GF-D8 (cell line): ENCODE measurements around the gene AAR2.

Experiments used
- DNase-seq: peaks from one replicate; lab custom pipeline; 2025; lab: John Stamatoyannopoulos, UW

The AAR2 gene

DNA sequence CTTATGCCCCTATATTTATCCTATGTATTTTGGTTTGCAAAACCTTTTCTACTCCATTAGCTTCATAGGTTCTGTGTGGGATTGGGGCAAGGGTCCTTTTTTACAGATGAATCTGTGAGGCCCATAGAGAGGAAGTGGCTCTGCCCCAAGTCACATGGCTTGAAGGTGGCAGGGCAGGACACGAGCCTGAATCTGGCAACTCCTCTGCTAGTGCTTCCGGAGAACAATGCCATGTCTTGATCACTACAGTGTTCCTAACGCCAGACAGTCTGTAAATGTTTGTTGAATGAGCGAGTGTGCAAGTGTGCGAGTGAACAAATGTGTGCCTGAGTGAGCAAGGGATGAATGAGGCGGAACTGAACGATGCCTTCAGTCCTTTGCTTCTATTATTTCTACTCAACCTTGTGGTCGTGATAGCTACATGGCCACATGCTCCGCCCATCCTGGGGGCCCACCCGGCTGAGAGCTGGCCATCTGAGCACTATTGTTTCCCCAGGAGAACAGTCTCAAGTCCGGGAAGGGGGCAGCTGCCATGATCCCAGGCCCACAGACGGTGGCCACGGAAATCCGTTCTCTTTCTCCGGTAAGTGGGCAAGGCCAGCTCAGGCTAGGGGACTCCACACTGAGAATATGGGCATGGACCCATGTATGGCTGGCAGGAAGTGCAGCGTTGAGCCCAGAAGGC is 17.8 kb upstream of the AAR2 start:
- no peak for DNase-seq

DNA sequence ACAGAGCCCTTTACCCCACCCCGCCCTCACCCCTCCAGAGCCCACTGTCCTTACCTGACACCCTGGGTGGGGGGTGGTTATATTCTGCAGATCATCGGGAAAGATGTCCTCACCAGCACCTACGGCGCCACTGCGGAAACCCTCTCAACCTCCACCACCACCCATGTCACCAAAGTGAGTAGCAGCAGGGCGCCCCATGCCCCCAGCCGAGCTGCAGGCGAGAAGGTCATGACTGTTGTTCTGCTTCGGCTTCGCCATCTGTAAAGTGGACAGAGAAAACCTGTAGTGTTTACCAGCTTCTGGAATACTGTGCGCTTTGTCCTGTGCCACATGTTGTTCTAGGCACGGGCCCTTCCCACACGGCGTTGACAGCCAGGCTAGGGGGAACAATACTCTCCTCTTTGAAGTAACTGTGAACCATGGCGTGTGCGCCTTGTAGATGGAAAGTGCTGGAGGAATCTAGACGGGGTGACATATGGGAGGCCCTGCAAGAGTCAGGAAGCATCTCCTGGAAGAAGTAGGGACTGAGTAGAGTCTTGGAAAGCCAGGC is 16.5 kb upstream of the AAR2 start:
- no peak for DNase-seq

DNA sequence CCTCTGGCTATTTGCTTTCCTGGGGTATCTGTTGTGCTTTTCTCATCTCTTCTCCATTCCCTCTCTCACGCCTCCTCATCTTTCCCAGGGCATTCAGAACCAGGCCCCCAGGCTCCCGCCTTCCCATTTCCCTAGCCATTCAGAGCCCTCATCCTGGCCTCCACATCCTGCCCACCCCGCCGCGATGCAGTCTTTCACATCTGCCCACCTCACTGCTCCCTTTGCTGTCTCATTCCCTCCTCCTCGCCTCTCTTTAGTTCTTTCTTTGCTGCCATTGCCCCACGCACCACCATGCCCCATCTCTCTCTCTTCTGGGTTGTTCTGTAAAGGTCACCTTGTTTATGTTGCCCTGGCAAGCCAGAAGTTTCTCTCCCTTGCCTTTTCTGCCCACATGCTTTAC is 10.6 kb upstream of the AAR2 start:
- DNase-seq, result no peak

DNA sequence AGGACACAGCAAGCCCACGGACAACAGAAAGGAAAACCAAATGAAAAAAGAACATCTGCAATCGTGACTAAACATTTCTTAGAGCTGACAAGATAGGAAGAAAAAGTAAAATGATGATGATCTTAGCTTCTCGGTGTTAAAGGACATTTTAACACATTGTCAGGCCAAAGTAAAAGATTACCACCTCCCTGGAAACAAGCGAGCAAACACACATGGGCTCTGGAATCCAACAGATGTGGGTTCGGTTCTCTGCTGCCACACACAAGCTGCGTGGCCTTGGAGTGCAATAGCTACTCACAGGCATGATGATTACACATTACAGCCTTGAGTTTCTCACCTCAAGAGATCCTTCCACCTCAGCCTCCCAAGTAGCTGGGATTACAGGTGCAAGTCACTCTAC is 7.5 kb upstream of the AAR2 start:
- DNase-seq, result no peak

DNA sequence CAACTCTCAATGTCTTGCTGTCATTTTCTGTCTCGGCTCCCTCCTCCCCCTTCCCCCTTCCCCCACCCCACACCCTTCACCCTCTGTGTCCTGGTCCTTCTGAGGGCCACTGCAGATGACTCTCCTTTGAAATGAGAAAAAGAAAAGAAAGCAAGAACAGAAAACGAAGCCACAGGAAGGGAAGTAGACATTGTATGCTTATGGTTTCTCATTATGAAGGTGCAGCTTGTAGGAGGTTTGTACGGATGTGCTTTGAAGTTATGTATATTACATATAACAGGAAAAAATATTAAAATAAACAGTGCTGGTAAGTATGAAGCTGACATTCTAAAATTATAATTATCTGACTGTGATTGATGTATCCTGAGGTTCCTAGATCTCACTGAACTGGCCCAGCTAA is 6.3 kb upstream of the AAR2 start:
- no peak for DNase-seq

DNA sequence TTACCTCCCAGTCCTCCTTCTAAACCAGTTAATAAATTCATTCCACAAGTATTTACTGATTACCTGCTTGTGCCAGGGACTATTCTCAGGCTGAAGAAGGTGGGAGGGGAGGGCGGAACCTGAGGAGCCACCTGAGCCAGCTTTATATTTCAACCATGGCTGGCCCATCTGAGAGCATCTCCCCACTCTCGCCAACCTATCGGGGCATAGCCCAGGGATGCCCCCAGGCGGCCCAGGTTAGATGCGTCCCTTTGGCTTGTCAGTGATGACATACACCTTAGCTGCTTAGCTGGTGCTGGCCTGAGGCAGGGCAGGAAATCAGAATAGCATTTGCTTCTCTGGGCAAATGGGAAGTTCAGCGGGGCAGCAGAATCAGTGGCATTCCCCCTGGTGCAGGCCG is 4.9 kb upstream of the AAR2 start:
- DNase-seq, result no peak

DNA sequence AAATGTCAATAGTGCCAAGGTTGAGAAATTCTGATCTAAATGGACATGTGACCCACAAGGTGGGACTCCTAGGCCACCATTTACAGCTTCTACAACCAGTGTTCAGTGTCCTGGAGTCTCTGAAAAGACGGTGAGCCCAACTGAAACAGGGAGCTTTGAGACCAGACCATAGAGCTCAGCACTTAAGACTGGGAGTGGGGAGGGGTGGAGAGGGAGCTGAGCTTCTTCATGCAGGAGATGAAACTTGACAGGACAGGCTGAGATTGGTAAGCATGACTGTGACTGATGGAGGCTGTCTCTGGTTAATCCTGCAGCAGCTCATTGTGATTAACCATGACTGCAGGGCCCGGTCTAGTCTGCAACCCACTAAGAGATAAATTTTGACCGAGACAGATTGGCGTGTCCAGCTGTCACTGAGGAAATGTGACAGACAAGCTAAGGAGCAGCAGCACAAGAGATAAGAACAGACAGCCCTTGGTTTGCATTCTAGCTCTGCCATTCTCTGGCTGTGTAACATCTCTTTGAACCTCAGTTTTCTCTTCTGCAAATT is 1.4 kb upstream of the AAR2 start:
- DNase-seq, result no peak

DNA sequence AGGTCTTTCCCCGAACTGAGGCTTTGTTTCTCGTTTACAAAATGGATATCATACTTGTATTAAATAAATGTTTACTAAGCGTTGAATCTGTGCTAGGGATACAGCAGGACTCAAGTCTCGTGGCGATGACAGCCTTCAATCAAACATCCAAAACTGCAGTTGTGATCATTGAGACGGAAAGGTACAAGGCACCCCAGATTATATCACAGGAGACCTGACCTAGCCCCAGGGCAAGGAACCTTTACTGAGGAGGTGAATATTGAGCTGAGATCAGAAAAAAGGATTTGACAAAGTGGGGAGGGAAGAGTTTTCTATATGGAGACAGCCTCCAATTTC is 476 bp downstream of the AAR2 start:
- no peak for DNase-seq

DNA sequence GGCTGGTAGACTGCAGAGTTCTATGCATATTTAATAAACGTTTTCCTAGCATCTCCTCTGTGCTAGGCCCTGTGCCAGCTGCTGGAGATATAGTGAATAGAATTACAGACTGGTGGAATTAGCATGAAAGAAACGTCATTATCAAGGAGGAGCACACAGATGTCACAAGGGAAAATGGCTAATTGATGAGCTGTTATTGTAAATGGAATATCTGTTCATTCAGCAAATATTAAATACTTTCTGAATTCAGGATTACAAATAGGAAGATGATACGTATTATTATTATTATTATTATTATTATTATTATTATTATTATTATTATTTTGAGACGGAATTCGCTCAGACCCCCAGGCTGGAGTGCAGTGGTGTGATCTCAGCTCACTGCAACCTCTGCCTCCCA is 1.2 kb downstream of the AAR2 start:
- no peak for DNase-seq

DNA sequence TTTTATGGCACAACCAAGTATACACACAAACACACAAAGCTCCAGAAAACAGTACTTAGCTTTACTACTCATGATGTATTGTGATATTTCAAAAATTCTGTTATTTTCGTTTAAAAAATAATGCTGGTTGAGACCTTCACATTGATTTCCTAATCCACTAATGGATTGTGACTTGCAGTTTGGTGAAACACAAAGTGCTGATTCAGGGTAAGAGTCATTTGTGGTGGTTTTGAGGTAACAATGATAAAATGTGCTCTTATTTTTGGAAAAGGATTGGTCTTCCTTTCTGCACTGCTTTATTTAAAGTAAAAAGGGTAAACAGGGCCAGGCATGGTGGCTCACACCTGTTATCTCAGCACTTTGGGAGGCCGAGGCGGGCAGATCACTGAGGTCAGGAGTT is 1.9 kb downstream of the AAR2 start:
- no peak for DNase-seq

DNA sequence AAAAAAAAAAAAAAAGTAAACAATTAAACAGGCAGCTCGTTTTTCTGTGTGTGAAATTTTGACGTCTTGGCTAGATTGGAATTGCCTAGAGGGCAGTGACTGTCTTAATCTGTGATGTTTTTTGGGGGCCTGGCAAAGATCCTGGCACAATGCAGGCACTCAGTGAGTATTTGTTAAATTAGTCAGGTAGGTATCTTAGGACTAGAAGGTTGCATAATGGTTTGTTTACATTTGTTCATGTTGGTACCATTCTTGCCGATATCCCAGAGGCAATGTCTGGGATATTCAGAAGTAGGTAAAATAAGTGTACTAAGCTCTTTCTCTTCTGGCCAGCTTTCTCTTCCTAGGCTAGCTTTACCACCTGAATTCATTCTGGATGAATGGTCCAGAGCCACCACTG is 2.5 kb downstream of the AAR2 start:
- DNase-seq, result no peak

DNA sequence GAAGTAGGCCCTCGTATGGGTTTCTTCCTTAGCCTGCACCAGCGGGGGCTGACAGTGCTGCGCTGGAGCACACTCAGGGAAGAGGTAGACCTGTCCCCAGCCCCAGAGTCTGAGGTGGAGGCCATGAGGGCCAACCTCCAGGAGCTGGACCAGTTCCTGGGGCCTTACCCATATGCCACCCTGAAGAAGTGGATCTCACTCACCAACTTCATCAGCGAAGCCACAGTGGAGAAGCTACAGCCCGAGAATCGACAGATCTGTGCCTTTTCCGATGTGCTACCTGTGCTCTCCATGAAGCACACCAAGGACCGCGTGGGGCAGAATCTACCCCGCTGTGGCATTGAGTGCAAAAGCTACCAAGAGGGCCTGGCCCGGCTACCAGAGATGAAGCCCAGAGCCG is 3.8 kb downstream of the AAR2 start:
- no peak for DNase-seq

DNA sequence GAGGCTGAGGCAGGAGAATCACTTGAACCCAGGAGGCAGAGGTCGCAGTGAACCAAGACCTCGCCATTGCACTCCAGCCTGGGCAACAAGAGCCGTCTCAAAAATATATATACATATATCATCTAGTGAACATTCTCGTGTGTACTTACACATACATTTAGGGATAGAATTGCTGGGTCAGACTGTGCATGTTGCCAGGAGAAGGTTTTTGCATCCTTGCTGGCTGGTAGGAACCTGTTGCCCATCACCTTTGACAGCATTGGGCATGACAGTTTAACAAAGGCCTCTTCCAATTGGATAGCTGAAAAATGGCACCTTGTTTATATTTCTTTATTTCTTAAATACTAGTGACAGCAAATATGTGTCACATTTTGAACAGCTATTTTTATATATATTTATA is 5.4 kb downstream of the AAR2 start:
- no peak for DNase-seq

DNA sequence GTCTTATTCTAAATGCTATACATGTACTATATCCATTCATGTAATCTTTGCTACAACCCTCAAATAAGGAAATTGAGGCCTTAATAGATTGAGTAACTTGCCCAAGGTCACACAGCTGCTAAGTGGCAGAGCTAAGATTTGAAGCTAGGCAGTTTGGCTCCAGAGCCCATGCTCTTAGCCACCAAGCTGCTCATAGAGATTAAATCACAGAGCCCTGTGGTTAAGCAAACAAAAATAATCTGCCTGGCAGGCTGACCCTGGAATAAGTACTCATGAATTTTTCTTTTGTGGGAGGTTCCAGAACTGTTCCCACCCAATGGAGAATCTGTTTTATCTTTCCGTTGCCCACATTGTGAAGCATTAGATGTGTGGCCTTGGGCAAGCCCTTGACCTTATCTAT is 7.4 kb downstream of the AAR2 start:
- DNase-seq, result no peak

DNA sequence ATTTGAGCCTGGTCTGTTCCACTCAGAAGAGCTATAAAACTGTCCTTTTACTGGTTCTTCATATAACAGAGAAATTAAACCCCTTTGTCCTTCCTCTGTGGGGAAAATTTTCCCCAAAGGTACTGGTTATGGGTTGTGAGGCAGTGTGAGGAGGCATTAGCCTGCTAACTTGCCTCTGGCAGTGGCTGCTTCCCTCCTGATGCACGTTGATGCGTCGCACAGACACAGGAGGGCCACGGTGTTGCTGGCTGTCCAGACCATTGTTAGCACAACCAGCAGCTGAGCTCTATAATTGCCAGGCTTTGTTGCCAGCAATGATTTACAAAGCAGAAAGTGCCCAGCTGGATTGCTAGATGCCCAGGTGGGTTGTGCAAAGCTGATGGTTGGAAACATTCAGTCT is 10.1 kb downstream of the AAR2 start:
- no peak for DNase-seq

DNA sequence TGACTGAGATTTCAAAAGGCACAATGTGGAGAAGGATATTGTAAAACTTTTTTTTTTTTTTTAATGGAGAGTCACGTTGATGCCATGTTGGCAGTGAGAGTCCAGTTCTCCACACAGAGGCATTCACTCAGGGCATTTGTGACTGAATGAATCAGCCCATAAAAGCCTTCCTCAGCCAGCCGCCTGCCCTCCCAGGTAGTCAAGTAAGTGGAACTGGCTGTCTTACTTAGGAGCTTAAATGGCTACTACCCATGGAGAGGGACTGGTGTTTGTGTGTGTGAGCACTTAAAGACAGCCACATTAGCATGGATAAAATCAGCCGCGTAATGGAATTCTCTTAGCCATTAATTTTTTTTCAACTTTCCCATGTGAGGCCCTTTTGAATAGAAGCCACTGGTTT is 12.6 kb downstream of the AAR2 start:
- DNase-seq, result no peak

DNA sequence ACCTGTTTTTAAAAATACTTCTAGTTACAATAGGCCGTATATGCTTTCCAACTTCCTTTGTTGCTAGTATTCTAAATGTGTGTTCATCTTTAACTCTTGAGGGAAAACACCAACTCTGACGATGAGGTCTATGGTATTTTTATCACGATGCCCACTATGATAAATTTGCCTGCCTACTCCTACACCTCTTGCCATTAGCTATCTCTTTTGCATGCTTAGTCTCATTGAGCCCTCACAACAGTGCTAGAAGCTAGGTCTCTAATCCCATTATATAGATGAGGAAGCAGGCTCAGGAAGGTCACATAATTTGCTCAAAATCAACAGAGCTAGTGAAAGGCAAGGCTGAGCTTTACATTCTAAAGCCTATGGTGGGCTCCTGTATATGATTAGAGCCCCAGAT is 13.2 kb downstream of the AAR2 start:
- no peak for DNase-seq

DNA sequence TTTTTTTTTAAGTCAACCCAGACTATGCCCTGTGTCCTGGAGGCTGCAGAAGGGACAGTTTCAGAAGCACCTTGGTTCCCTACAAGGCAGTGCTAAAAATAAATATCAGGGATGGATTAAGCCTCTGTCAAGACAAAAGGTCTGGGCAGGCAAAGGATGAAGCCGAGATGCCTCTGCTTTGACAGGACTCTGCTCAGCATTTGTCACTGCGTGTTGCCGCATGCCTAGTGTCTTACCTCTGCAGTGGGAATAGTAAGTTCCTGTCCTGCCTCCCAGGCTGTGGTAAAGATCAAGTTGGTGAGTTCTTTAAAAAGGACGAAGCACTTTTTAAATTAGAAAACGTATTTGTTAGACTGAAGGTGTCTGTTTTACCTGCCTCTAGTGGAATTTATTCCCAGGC is 15.1 kb downstream of the AAR2 start:
- DNase-seq, result no peak

DNA sequence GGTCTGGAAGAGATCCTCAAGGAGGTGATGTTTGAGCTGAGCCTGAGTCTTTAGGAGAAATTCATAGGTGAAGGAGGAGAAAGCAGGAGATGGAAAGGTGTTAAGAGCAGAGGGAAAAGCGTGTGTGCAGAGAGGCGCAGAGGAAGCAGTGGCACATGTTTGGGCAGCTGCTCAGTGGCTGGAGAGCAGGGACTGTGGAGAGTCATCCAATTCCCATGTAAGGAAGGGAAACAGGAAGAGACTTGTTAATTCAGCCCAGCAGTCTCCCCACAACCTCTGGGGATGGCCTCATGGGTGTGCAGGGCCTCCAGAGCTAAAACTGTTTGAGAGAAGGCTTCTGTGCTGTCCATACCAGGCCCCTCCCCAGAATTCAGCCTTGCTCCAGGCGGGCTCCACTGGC is 16.2 kb downstream of the AAR2 start:
- DNase-seq, result no peak

DNA sequence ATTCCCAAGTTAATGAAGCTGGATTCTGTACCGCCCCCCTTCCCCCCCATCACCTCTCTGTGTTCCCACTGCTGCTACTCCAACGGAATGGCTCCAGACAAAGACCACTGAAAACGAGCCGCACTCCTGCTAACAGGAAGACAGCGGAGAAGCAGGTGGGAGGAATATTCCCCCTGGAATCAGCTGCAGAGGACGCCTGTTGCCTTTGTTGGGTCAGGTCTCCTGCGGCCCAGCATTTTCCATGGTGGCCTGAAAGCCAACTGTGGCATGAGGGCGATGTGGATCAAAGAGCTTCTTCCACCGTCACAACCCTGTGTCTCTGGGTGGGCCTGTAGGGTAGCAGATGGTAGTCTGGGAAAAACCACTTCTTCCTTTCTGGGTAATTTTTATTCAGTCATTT is 16.8 kb downstream of the AAR2 start:
- no peak for DNase-seq

DNA sequence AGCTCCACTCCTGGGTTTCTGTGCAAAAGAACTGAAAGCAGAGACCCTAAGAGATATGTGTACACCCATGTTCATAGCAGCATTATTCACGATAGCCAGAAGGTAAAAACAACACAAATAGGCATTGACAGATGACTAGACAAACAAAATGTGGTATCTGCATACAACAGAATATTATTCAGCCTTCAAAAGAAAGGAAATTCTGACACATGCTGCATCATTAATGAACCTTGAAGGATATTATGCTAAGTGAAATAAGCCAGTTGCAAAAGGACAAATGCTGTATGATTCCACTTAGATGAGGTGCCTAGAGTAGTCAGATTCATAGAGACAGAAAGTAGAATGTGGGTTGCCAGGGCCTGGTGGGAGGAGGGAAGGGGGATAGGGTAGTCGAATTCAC is 17.8 kb downstream of the AAR2 start:
- DNase-seq, result no peak

DNA sequence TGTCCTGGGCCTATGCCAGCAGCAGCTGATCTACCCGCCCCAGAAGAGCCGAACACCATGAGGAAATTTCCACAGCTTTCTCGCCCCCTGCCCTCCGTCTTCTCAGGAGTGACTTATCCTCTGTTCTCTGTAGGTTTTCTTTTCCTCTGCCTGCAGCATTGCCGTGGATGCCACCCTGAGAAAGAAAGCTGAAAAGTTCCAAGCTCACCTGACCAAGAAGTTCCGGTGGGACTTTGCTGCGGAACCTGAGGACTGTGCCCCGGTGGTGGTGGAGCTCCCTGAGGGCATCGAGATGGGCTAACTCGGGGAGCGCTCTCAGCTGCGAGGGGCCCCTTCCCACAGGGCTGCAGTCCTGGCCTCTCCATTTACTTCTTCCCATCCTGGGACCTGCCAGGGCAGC is 19.2 kb downstream of the AAR2 start:
- DNase-seq, result no peak

DNA sequence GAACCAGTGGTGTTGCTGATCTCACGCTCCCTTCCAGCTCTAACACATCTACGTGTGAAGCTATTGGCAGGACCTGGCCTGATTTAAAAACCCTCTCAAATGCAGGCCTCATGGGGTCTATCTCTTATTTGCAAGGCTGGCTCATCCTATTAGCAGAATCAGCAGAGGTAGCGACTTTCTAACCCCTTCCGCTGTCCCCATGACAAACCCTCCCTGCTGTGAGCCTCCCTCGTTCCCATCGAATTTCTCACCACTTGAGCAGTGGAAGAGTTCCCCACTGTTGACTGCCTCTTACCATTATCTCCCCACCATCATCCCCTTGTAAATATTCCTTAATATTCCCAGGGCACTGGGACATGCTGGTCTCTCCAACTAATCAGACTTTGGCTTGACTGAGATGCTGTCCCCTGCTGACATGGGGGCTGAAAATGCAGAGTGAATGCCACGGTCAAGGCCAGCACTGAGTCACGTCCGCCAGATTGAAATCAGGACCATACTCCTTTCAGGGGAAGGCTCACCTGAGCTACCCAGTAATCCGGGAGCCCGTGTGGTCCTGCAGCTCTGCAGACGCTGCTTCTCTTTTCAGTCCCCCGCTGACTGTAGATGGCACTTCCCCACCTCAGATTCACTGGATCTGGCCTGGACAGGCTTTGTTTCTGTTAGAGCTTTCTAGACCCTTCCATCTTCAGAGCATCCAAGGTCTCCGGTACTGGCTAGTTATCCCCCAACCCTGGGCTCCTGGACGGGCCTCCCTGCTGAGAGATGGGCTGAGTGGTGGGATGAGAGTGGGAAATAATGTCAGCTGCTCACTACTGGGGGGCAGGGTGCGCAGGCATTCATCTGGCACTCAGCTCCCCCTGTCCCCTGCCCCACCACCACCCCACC is 23.1 kb downstream of the AAR2 start:
- no peak for DNase-seq
